Stomach (tissue), 9 donors: ENCODE results near the gene DPM3. TPM values are rescaled to one million over a fixed set of nuclear protein-coding genes. Genes with fewer than 3 reads are reported as not detected.
"Not testable (repeated sequence)": the region's sequence is repeated elsewhere in the genome, so short reads cannot be mapped to it uniquely, and the experiment has no call there.

Source experiments
- DNase-seq, 2 donors: peaks; one replicate each; pipeline versions ENCODE4 v3.0.0 to v3.0.0-alpha.2; 2013 to 2019
- H3K27ac ChIP-seq, 5 donors: fragments of 200-600 bp in 4 of 5; sonication (generic) in 4 of 5; one replicate each; pipeline ENCODE4 v1.5.1; 2013 to 2019; ENCODE audit warnings: mild to moderate bottlenecking in 1 of 5, moderate library complexity in 1 of 5
- H3K27me3 ChIP-seq, 3 donors: fragments of 200-600 bp; sonication (generic); one replicate each; pipeline ENCODE4 v1.5.1; 2017 to 2019; ENCODE audit warnings: mixed run types in 1 of 3
- H3K36me3 ChIP-seq, 4 donors: fragments of 200-600 bp; sonication (generic); 1 replicate in 3 of 4; 2 replicates in 1 of 4; pipeline ENCODE4 v1.5.1; 2016 to 2019
- H3K4me1 ChIP-seq, 4 donors: fragments of 200-600 bp; sonication (generic); one replicate each; pipeline ENCODE4 v1.5.1; 2016 to 2019
- H3K4me3 ChIP-seq, 4 donors: fragments of 200-600 bp; sonication (generic) in 3 of 4; one replicate each; pipeline ENCODE4 v1.5.1; 2016 to 2019; ENCODE audit warnings: mild to moderate bottlenecking in 1 of 4
- H3K9me3 ChIP-seq, 4 donors: fragments of 200-600 bp; sonication (generic); one replicate each; pipeline ENCODE4 v1.5.1; 2016 to 2019
- EP300 ChIP-seq: sonication (generic); formaldehyde crosslinking; IDR thresholded peaks from one replicate; pipeline ENCODE4 v1.6.1; 2017; ENCODE audit warnings: antibody characterized with exemption
- POLR2A ChIP-seq, 4 donors: fragments of 450-650 bp; IDR thresholded peaks; one replicate each; pipeline ENCODE4 v1.6.1; 2016; ENCODE audit warnings: antibody characterized with exemption in 4 of 4, control low read depth in 2 of 4, mild to moderate bottlenecking in 1 of 4, moderate library complexity in 1 of 4
- POLR2AphosphoS5 ChIP-seq, 3 donors: sonication (generic); formaldehyde crosslinking; IDR thresholded peaks; one replicate each; pipeline ENCODE4 v1.6.1; 2016; ENCODE audit warnings: antibody characterized with exemption in 3 of 3
- WGBS, 5 donors: extraction: QIAGEN DNeasy Blood & Tissue Kit in 3 of 5; methylation state at CpG; one replicate each; pipeline versions ENCODE4 v1.1.5 to v1.1.7; 2013 to 2018; 5-methylcytosine and 5-hydroxymethylcytosine counted together
- intact Hi-C: fragments of 100-400 bp; cut with DNase I; formaldehyde crosslinking; loops from one replicate; pipeline ENCODE4 v1.15.1; 2023; ENCODE audit warnings: low total_unique reads
- polyA plus RNA-seq, 3 donors: library from polyadenylated mRNA; stranded (reverse); fragments of 200-250 nt; gene quantifications; one replicate each; pipeline ENCODE4 v1.2.3, GENCODE V29; 2013
- total RNA-seq, 5 donors: library from RNA; depleted of rRNA; stranded (reverse); fragments of >200 nt; gene quantifications; one replicate each; pipeline versions ENCODE4 v1.1.0 to v1.2.3, GENCODE V29; 2014 to 2016
- TF ChIP-seq, protein P1 (sequence below), 7 experiments: fragments of 450-650 bp in 4 of 7; fragments of 200-600 bp in 3 of 7; sonication (generic) in 3 of 7; IDR thresholded peaks; one replicate each; pipeline ENCODE4 v1.5.1; 2016 to 2019; ENCODE audit warnings: antibody characterized with exemption in 7 of 7, control low read depth in 2 of 7, mild to moderate bottlenecking in 1 of 7
- donor health status: healthy with polysubstance abuse.
- donor health status: Bipolar disorder and iron deficiency.
- donor health status: healthy.

DPM3 gene
- total and polyA plus RNA-seq, 8 donors = 13.3 to 301 (median 51.3) TPM; not detected in 1

DNA sequence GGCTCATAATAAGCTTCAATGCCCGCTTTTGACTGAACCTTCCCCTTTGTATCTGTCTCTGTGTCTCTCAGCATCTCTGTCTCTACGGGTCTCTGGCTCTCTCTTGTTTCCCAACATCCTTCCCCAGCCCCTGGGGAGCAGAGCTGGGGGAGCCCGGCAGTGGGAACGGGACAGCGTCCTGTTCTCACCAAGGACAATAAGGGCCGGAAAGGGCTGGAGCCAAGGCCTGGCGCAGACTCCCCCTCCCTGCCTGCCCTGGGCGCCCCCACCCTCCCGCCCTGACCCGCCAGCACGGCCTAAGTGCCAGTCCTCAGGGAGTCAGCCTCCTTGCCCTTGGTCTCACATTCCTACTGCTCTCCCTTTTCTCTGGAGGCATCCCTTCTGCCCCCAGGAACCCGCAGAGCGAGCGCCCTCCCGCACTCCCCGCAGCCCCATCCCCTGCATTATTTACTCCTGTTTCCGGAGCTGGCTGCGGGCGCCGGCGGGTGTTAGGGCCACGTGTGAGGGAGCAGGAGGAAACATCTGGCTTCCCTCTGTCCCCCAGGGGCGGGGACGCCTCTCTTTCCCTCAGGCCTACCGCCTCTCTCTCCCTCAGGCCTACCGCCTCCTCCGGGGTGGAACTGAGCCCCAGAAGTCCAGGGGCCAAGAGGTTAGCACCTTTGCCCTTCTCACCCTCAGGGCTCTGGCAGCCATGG lies 26.3 kb upstream of the DPM3 start:
- WGBS, 5 donors = 37 to 44% (median 39%) methylated on average over 23 to 27 of the region's 27 CpGs
- H3K9me3 ChIP-seq = no peaks in the 10 kb centered on the region
- peak in 1 of 2 donors; percentile 86 for DNase-seq
- intact Hi-C loops = loop anchor here (5.0 kb wide), 1 partner anchor 74 kb away; no protein-coding TSS in a partner anchor
- H3K4me1 ChIP-seq = peaks cover 13 to 32% (median 19%) of the 10 kb centered on the region in 4 donors
- TF ChIP-seq POLR2A (IDR thresholded peaks at IDR 0.05) (no peak), POLR2AphosphoS5 (IDR thresholded peaks at IDR 0.05) (no peak), EP300 (no peak)
- TF ChIP-seq, protein P1, sequence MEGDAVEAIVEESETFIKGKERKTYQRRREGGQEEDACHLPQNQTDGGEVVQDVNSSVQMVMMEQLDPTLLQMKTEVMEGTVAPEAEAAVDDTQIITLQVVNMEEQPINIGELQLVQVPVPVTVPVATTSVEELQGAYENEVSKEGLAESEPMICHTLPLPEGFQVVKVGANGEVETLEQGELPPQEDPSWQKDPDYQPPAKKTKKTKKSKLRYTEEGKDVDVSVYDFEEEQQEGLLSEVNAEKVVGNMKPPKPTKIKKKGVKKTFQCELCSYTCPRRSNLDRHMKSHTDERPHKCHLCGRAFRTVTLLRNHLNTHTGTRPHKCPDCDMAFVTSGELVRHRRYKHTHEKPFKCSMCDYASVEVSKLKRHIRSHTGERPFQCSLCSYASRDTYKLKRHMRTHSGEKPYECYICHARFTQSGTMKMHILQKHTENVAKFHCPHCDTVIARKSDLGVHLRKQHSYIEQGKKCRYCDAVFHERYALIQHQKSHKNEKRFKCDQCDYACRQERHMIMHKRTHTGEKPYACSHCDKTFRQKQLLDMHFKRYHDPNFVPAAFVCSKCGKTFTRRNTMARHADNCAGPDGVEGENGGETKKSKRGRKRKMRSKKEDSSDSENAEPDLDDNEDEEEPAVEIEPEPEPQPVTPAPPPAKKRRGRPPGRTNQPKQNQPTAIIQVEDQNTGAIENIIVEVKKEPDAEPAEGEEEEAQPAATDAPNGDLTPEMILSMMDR (IDR thresholded peaks at IDR 0.05) = no peak
- peak overlapping the region in 1 of 4 donors; percentile 24 for H3K4me3 ChIP-seq
- peaks cover 0 to 5% (median 0%) of the 10 kb centered on the region in 3 donors for H3K27me3 ChIP-seq
- peak overlapping the region; percentile 41 to 74 (median 57) for H3K27ac ChIP-seq
- peaks cover 6 to 26% (median 25%) of the 10 kb centered on the region in 4 donors for H3K36me3 ChIP-seq

DNA sequence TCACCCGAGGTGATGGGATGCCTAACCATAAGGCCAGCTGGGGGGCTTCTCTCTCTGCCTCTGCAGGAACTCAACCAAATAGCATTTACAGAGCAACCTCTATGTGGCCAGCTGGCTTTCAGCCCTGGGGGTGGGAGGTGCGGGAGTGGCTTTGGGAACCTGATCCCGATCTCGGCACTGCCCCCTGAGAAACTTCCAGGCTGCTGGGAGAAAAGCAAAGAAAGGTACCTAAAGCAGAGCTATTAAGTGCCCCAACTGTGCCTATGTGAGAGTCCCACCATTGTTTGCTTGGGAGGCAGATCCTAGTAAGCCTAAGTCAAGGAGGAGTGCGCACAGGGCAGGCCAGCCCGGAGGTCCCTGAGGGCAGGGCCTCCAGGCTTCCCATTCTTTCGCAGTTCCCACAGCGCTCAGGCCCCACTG lies 25.7 kb upstream of the DPM3 start:
- H3K36me3 ChIP-seq = peaks cover 6 to 26% (median 25%) of the 10 kb centered on the region in 4 donors
- H3K4me3 ChIP-seq = no peak overlapping the region
- peak overlapping the region in 4 of 5 donors; percentile 35 to 74 (median 64) for H3K27ac ChIP-seq
- intact Hi-C loops = loop anchor here (5.0 kb wide), 1 partner anchor 74 kb away; no protein-coding TSS in a partner anchor
- peak in 1 of 2 donors; percentile 28 for DNase-seq
- 53 to 72% (median 64%) methylated on average over 8 of the region's 8 CpGs for WGBS, 5 donors
- no peaks in the 10 kb centered on the region for H3K9me3 ChIP-seq
- peaks cover 13 to 28% (median 17%) of the 10 kb centered on the region in 4 donors for H3K4me1 ChIP-seq
- TF ChIP-seq POLR2AphosphoS5 (IDR thresholded peaks at IDR 0.05) (no peak), EP300 (no peak), POLR2A (IDR thresholded peaks at IDR 0.05) (no peak)
- TF ChIP-seq, protein P1 (IDR thresholded peaks at IDR 0.05) = no peak
- H3K27me3 ChIP-seq = peaks cover 0 to 5% (median 0%) of the 10 kb centered on the region in 3 donors

DNA sequence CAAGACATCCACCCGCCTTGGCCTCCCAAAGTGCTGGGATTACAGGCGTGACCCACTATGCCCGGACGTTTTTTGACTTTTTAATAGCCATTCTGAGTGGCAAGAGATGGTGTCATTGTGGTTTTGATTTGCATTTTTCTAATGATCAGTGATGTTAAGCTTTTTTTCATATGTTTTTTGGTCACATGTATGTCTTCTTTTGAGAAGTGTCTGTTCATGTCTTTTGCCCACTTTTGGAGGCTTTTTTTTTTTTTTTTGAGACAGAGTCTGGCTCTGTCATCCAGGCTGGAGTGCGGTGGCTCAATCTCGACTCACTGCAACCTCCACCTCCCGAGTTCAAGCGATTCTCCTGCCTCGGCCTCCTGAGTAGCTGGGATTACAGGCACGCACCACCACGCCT lies 24.3 kb upstream of the DPM3 start:
- not testable (repeated sequence) for H3K27ac ChIP-seq, H3K9me3 ChIP-seq, H3K4me3 ChIP-seq, H3K27me3 ChIP-seq, DNase-seq
- 88 to 99% (median 94%) methylated on average over 11 of the region's 11 CpGs for WGBS, 5 donors
- Histone ChIP-seq H3K36me3 (peaks cover 4 to 11% (median 11%) of the 10 kb centered on the region in 4 donors), H3K4me1 (peaks cover 13 to 24% (median 17%) of the 10 kb centered on the region in 4 donors)
- intact Hi-C loops = loop anchor here (5.0 kb wide), 1 partner anchor 72 kb away; no protein-coding TSS in a partner anchor

DNA sequence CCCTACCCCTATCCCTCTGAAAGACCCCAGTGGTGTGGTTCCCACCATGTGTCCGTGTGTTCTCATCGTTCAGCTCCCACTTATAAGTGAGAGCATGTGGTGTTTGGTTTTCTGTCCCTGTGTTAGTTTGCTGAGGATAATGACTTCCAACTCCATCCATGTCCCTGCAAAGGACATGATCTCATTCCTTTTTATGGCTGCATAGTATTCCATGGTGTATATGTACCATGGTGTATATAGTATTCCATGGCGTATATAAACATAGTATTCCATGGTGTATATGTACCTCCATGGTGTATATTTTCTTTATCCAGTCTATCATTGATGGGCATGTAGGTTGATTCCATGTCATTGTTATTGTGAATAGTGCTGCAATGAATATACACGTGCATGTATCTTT lies 23.5 kb upstream of the DPM3 start:
- intact Hi-C loops, H3K9me3 ChIP-seq, DNase-seq, H3K36me3 ChIP-seq, H3K4me3 ChIP-seq, H3K27ac ChIP-seq, H3K27me3 ChIP-seq: not testable (repeated sequence)
- 93 to 98% (median 94%) methylated on average over 4 of the region's 4 CpGs for WGBS, 5 donors
- peaks cover 13 to 24% (median 17%) of the 10 kb centered on the region in 4 donors for H3K4me1 ChIP-seq

DNA sequence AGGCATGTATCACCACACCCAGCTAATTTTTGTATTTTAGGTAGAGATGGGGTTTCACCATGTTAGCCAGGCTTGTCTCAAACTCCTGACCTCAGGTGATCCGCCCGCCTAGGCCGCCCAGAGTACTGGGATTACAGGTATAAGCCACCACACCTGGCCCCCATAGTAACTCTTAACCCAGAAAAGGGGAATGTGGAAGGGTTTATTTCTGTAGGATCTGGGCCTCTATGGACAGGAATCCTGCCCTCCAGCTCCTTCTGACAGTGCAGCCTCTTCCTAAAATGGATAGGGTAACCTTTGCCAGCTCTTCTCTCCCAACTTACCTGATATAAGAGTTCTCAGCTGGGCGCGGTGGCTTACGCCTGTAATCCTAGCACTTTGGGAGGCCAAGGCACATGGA lies 22.3 kb upstream of the DPM3 start:
- intact Hi-C loops, H3K4me3 ChIP-seq, H3K27me3 ChIP-seq, H3K27ac ChIP-seq, DNase-seq, H3K9me3 ChIP-seq, H3K36me3 ChIP-seq: not testable (repeated sequence)
- WGBS, 5 donors = 95 to 99% (median 97%) methylated on average over 6 of the region's 6 CpGs
- H3K4me1 ChIP-seq = peaks cover 10 to 18% (median 11%) of the 10 kb centered on the region in 4 donors

DNA sequence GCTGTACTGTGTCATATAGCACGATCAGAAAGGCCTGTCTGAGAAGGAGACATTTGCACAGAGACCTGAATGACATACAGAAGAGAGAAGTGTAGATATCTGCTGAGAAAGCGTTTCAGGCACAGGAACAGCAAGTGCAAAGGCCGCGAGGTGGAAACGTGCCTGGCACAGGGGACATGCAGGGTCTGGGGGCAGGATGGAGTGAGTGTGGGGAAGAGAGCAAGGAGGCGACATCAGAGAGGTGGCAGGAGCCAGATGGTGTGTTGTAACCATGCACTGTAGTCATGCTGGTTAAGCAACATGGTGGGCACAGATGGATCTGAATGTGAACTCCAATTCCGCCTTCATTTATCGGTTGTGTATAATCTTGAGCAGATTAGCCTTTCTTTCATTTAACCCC lies 19.8 kb upstream of the DPM3 start:
- intact Hi-C loops = no loop called here
- H3K27me3 ChIP-seq = no peaks in the 10 kb centered on the region
- no peaks in the 10 kb centered on the region for H3K9me3 ChIP-seq
- 71 to 79% (median 75%) methylated on average over 8 of the region's 8 CpGs for WGBS, 5 donors
- no peak overlapping the region for H3K4me3 ChIP-seq
- H3K36me3 ChIP-seq = no peaks in the 10 kb centered on the region
- no peaks in the 10 kb centered on the region for H3K4me1 ChIP-seq
- TF ChIP-seq, protein P1 (IDR thresholded peaks at IDR 0.05) = no peak
- no peak for TF ChIP-seq EP300
- TF ChIP-seq POLR2AphosphoS5 (IDR thresholded peaks at IDR 0.05) = no peak
- TF ChIP-seq POLR2A (IDR thresholded peaks at IDR 0.05) = no peak
- H3K27ac ChIP-seq = no peak overlapping the region
- DNase-seq = no peak
